Activated CD4-positive, alpha-beta T cell treated with anti-CD3 and anti-CD28 coated beads, Interleukin-2, amount 10 ng/mL, durations not matched to agents 24 days and 14 days (primary cell): ENCODE measurements around the gene AGAP3. TPM values are rescaled to one million over a fixed set of nuclear protein-coding genes. Genes with fewer than 3 reads are reported as not detected.

Experiments
- DNase-seq: peaks from one replicate; pipeline ENCODE4 v3.0.0; 2022
- H3K27ac Mint-ChIP-seq: one replicate; pipeline ENCODE4 v1.8.0; 2022; ENCODE audit warnings: mild to moderate bottlenecking, mixed read lengths
- H3K27me3 Mint-ChIP-seq: one replicate; pipeline ENCODE4 v1.8.0; 2022; ENCODE audit warnings: mixed read lengths
- H3K36me3 Mint-ChIP-seq: one replicate; pipeline ENCODE4 v1.8.0; 2022; ENCODE audit warnings: low read depth, mild to moderate bottlenecking, mixed read lengths
- H3K4me1 Mint-ChIP-seq: one replicate; pipeline ENCODE4 v1.8.0; 2021; ENCODE audit warnings: mixed read lengths
- H3K4me3 Mint-ChIP-seq: one replicate; pipeline ENCODE4 v1.8.0; 2022; ENCODE audit warnings: mild to moderate bottlenecking, moderate library complexity, mixed read lengths
- H3K9me3 Mint-ChIP-seq: one replicate; pipeline ENCODE4 v1.8.0; 2021; ENCODE audit warnings: mixed read lengths
- intact Hi-C: fragments of 100-400 bp; cut with micrococcal nuclease; formaldehyde crosslinking; loops from one replicate; pipeline ENCODE4 v1.15.1; 2023
- total RNA-seq: library from RNA; stranded (reverse); gene quantifications from 2 replicates; pipeline ENCODE4 v1.2.3, GENCODE V29; 2022

Gene AGAP3
- total RNA-seq, 1 donor from 2014 or later: 54.3 TPM

- intact Hi-C loops: no loop called here
- H3K27ac Mint-ChIP-seq: peak overlapping the region; percentile 76
- no peak for DNase-seq
- peak overlapping the region; percentile 99 for H3K4me3 Mint-ChIP-seq
- no peaks in the 10 kb centered on the region for H3K9me3 Mint-ChIP-seq
- peaks cover 10% of the 10 kb centered on the region for H3K36me3 Mint-ChIP-seq
- H3K4me1 Mint-ChIP-seq: peaks cover 33% of the 10 kb centered on the region
- H3K27me3 Mint-ChIP-seq: no peaks in the 10 kb centered on the region
These were observed 24.8 kb upstream of the AGAP3 start for GRCh38 chr7:151061213-151062110.

- Mint-ChIP-seq H3K27me3 (no peaks in the 10 kb centered on the region), H3K27ac (no peak overlapping the region), H3K4me1 (peaks cover 27% of the 10 kb centered on the region), H3K9me3 (no peaks in the 10 kb centered on the region), H3K36me3 (peaks cover 12% of the 10 kb centered on the region), H3K4me3 (peak overlapping the region; percentile 99)
- no peak for DNase-seq
- intact Hi-C loops: no loop called here
These were observed 24.2 kb upstream of the AGAP3 start for GRCh38 chr7:151062111-151062398.

GRCh38 chr7:151062399-151063211 lies 23.7 kb upstream of the AGAP3 start:
- H3K27me3 Mint-ChIP-seq: no peaks in the 10 kb centered on the region
- no peak overlapping the region for H3K4me3 Mint-ChIP-seq
- H3K9me3 Mint-ChIP-seq: no peaks in the 10 kb centered on the region
- DNase-seq: no peak
- intact Hi-C loops: no loop called here
- H3K36me3 Mint-ChIP-seq: peaks cover 12% of the 10 kb centered on the region
- H3K27ac Mint-ChIP-seq: no peak overlapping the region
- H3K4me1 Mint-ChIP-seq: peaks cover 22% of the 10 kb centered on the region

GRCh38 chr7:151063212-151063561 lies 23.1 kb upstream of the AGAP3 start:
- Mint-ChIP-seq H3K4me3 (no peak overlapping the region), H3K4me1 (peaks cover 22% of the 10 kb centered on the region), H3K27me3 (no peaks in the 10 kb centered on the region), H3K9me3 (no peaks in the 10 kb centered on the region), H3K36me3 (peaks cover 17% of the 10 kb centered on the region), H3K27ac (no peak overlapping the region)
- DNase-seq: no peak
- intact Hi-C loops: no loop called here

GRCh38 chr7:151064454-151064853 lies 21.8 kb upstream of the AGAP3 start:
- Mint-ChIP-seq H3K4me1 (peaks cover 14% of the 10 kb centered on the region), H3K27me3 (no peaks in the 10 kb centered on the region), H3K9me3 (no peaks in the 10 kb centered on the region), H3K4me3 (no peak overlapping the region), H3K27ac (no peak overlapping the region), H3K36me3 (peaks cover 22% of the 10 kb centered on the region)
- DNase-seq: no peak
- intact Hi-C loops: no loop called here

- intact Hi-C loops: no loop called here
- no peak for DNase-seq
- no peak overlapping the region for H3K27ac Mint-ChIP-seq
- no peaks in the 10 kb centered on the region for H3K9me3 Mint-ChIP-seq
- H3K4me3 Mint-ChIP-seq: no peak overlapping the region
- peaks cover 14% of the 10 kb centered on the region for H3K4me1 Mint-ChIP-seq
- no peaks in the 10 kb centered on the region for H3K27me3 Mint-ChIP-seq
- H3K36me3 Mint-ChIP-seq: peaks cover 22% of the 10 kb centered on the region
These were observed 21.3 kb upstream of the AGAP3 start for GRCh38 chr7:151064993-151065392.

- H3K4me1 Mint-ChIP-seq: peaks cover 13% of the 10 kb centered on the region
- H3K4me3 Mint-ChIP-seq: no peak overlapping the region
- no peak overlapping the region for H3K27ac Mint-ChIP-seq
- H3K36me3 Mint-ChIP-seq: peaks cover 23% of the 10 kb centered on the region
- H3K9me3 Mint-ChIP-seq: no peaks in the 10 kb centered on the region
- no peak for DNase-seq
- intact Hi-C loops: no loop called here
- H3K27me3 Mint-ChIP-seq: no peaks in the 10 kb centered on the region
These were observed 20.8 kb upstream of the AGAP3 start for GRCh38 chr7:151065516-151065915.

GRCh38 chr7:151066273-151066974 lies 19.9 kb upstream of the AGAP3 start:
- Mint-ChIP-seq H3K27ac (no peak overlapping the region), H3K4me3 (no peak overlapping the region), H3K9me3 (no peaks in the 10 kb centered on the region), H3K27me3 (no peaks in the 10 kb centered on the region), H3K4me1 (peaks cover 5% of the 10 kb centered on the region), H3K36me3 (peaks cover 24% of the 10 kb centered on the region)
- intact Hi-C loops: no loop called here
- no peak for DNase-seq

- no peaks in the 10 kb centered on the region for H3K9me3 Mint-ChIP-seq
- H3K27me3 Mint-ChIP-seq: no peaks in the 10 kb centered on the region
- intact Hi-C loops: no loop called here
- DNase-seq: no peak
- H3K4me1 Mint-ChIP-seq: peaks cover 2% of the 10 kb centered on the region
- H3K36me3 Mint-ChIP-seq: peaks cover 29% of the 10 kb centered on the region
- no peak overlapping the region for H3K4me3 Mint-ChIP-seq
- no peak overlapping the region for H3K27ac Mint-ChIP-seq
These were observed 18.1 kb upstream of the AGAP3 start for GRCh38 chr7:151068069-151068773.

- DNase-seq: no peak
- H3K27ac Mint-ChIP-seq: no peak overlapping the region
- H3K9me3 Mint-ChIP-seq: no peaks in the 10 kb centered on the region
- intact Hi-C loops: no loop called here
- H3K36me3 Mint-ChIP-seq: peaks cover 35% of the 10 kb centered on the region
- H3K27me3 Mint-ChIP-seq: no peaks in the 10 kb centered on the region
- H3K4me3 Mint-ChIP-seq: no peak overlapping the region
- peaks cover 2% of the 10 kb centered on the region for H3K4me1 Mint-ChIP-seq
These were observed 16.3 kb upstream of the AGAP3 start for GRCh38 chr7:151069841-151070573.

GRCh38 chr7:151070574-151070960 lies 15.7 kb upstream of the AGAP3 start:
- H3K27ac Mint-ChIP-seq: no peak overlapping the region
- no peak for DNase-seq
- H3K36me3 Mint-ChIP-seq: peaks cover 32% of the 10 kb centered on the region
- H3K4me3 Mint-ChIP-seq: no peak overlapping the region
- peaks cover 2% of the 10 kb centered on the region for H3K4me1 Mint-ChIP-seq
- no peaks in the 10 kb centered on the region for H3K9me3 Mint-ChIP-seq
- intact Hi-C loops: no loop called here
- no peaks in the 10 kb centered on the region for H3K27me3 Mint-ChIP-seq

- H3K9me3 Mint-ChIP-seq: no peaks in the 10 kb centered on the region
- no peak overlapping the region for H3K27ac Mint-ChIP-seq
- DNase-seq: no peak
- intact Hi-C loops: no loop called here
- H3K4me3 Mint-ChIP-seq: no peak overlapping the region
- peaks cover 2% of the 10 kb centered on the region for H3K4me1 Mint-ChIP-seq
- H3K36me3 Mint-ChIP-seq: peaks cover 38% of the 10 kb centered on the region
- H3K27me3 Mint-ChIP-seq: no peaks in the 10 kb centered on the region
These were observed 15.0 kb upstream of the AGAP3 start for GRCh38 chr7:151071032-151071866.
